Suprapubic skin (tissue), 4 donors: ENCODE data around the gene PLOD3. TPM values are rescaled to one million over a fixed set of nuclear protein-coding genes. Genes with fewer than 3 reads are reported as not detected.

Experiments used
- DNase-seq, 2 donors: peaks; one replicate each; pipeline ENCODE4 v3.0.0-alpha.2; 2019; ENCODE audit warnings: low spot score in 2 of 2
- H3K27ac ChIP-seq: fragments of 200-600 bp; sonication (generic); one replicate; pipeline ENCODE4 v1.5.1; 2019
- H3K27me3 ChIP-seq: fragments of 200-600 bp; sonication (generic); one replicate; pipeline ENCODE4 v1.5.1; 2019
- H3K36me3 ChIP-seq: fragments of 200-600 bp; sonication (generic); one replicate; pipeline ENCODE4 v1.5.1; 2019
- H3K4me1 ChIP-seq: fragments of 200-600 bp; sonication (generic); one replicate; pipeline ENCODE4 v1.5.1; 2019
- H3K4me3 ChIP-seq: fragments of 200-600 bp; sonication (generic); one replicate; pipeline ENCODE4 v1.5.1; 2019; ENCODE audit warnings: mild to moderate bottlenecking
- H3K9me3 ChIP-seq: fragments of 200-600 bp; sonication (generic); one replicate; pipeline ENCODE4 v1.5.1; 2019
- EP300 ChIP-seq: sonication (generic); formaldehyde crosslinking; IDR thresholded peaks from one replicate; pipeline ENCODE4 v1.6.1; 2017; ENCODE audit warnings: antibody characterized with exemption
- POLR2A ChIP-seq, 2 donors: fragments of 450-650 bp; IDR thresholded peaks; one replicate each; pipeline ENCODE4 v1.6.1; 2017; ENCODE audit warnings: antibody characterized with exemption in 2 of 2, mild to moderate bottlenecking in 2 of 2, moderate library complexity in 2 of 2
- POLR2AphosphoS5 ChIP-seq, 3 donors: sonication (generic); formaldehyde crosslinking; IDR thresholded peaks; one replicate each; pipeline ENCODE4 v1.6.1; 2017; ENCODE audit warnings: antibody characterized with exemption in 3 of 3
- WGBS: methylation state at CpG from one replicate; pipeline ENCODE4 v1.1.5; 2018; 5-methylcytosine and 5-hydroxymethylcytosine counted together
- total RNA-seq, 4 donors: library from RNA; depleted of rRNA; stranded (reverse); fragments of >200 nt; gene quantifications; one replicate each; pipeline ENCODE4 v1.1.0, GENCODE V29; 2016
- TF ChIP-seq, protein P1 (sequence below), 2 donors: fragments of 200-600 bp in 1 of 2; fragments of 450-650 bp in 1 of 2; sonication (generic) in 1 of 2; IDR thresholded peaks; one replicate each; pipeline ENCODE4 v1.5.1; 2016 to 2019; ENCODE audit warnings: antibody characterized with exemption in 2 of 2, mild to moderate bottlenecking in 1 of 2, moderate library complexity in 1 of 2

PLOD3 gene
- total RNA-seq, 4 donors from 2014 or later, result 15.7 to 30.4 (median 22.7) TPM

DNA sequence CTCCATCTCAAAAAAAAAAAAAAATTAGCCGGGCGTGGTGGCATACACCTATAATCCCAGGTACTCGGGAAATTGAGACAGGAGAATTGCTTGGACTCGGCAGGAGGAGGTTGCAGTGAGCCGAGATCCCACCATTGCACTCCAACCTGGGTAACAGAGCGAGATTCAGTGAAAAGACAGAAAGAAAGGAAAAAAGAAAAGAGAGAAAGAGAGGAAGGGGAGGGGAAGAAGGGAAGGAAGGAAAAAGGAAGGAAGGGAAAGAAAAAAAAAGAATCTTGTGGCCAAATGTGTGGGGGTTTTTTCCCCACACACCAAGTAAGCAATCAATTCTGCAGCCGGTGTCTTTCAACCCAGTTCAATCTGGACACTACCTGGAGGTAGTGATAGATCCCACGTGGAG lies 28.3 kb downstream of the PLOD3 start:
- Histone ChIP-seq H3K27ac (no peak overlapping the region), H3K4me1 (no peaks in the 10 kb centered on the region), H3K4me3 (no peak overlapping the region), H3K27me3 (peaks cover 9% of the 10 kb centered on the region), H3K36me3 (no peaks in the 10 kb centered on the region), H3K9me3 (no peaks in the 10 kb centered on the region)
- 80% methylated on average over 8 of the region's 8 CpGs for WGBS
- DNase-seq, result no peak
- no peak for TF ChIP-seq POLR2A (IDR thresholded peaks at IDR 0.05)
- TF ChIP-seq, protein P1, sequence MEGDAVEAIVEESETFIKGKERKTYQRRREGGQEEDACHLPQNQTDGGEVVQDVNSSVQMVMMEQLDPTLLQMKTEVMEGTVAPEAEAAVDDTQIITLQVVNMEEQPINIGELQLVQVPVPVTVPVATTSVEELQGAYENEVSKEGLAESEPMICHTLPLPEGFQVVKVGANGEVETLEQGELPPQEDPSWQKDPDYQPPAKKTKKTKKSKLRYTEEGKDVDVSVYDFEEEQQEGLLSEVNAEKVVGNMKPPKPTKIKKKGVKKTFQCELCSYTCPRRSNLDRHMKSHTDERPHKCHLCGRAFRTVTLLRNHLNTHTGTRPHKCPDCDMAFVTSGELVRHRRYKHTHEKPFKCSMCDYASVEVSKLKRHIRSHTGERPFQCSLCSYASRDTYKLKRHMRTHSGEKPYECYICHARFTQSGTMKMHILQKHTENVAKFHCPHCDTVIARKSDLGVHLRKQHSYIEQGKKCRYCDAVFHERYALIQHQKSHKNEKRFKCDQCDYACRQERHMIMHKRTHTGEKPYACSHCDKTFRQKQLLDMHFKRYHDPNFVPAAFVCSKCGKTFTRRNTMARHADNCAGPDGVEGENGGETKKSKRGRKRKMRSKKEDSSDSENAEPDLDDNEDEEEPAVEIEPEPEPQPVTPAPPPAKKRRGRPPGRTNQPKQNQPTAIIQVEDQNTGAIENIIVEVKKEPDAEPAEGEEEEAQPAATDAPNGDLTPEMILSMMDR (IDR thresholded peaks at IDR 0.05), result no peak

DNA sequence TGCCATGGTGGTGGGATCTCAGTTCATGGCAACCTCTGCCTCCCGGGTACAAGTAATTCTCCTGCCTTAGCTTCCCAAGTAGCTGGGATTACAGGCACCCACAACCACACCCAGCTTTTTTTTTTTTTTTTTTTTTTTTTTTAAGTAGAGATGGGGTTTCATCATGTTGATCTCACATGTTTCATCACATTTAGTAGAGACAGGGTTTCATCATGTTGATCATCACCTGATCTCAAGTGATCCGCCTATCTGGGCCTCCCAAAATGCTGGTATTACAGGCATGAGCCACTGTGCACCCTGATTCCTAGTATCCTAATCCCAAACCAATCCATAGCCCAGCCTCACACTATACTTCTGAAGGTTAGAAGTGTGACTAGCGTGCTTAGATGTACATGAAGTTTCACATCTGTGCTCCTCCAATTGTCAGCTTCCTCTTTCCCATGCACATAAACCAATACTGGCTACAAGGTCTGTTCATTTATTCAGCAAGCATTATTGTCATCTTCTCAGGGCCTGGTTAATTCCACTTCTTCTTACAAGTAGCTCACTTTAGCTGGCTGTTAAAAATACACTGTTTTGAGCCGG lies 30.4 kb downstream of the PLOD3 start:
- no peaks in the 10 kb centered on the region for H3K4me1 ChIP-seq
- no peaks in the 10 kb centered on the region for H3K36me3 ChIP-seq
- H3K4me3 ChIP-seq, result no peak overlapping the region
- TF ChIP-seq POLR2A (IDR thresholded peaks at IDR 0.05), result no peak
- TF ChIP-seq, protein P1 (IDR thresholded peaks at IDR 0.05), result no peak
- no peak for TF ChIP-seq EP300
- TF ChIP-seq POLR2AphosphoS5 (IDR thresholded peaks at IDR 0.05), result no peak
- H3K27ac ChIP-seq, result no peak overlapping the region
- DNase-seq, result no peak
- H3K27me3 ChIP-seq, result peaks cover 21% of the 10 kb centered on the region
- no peaks in the 10 kb centered on the region for H3K9me3 ChIP-seq
- WGBS, result 86% methylated on average over 4 of the region's 4 CpGs

DNA sequence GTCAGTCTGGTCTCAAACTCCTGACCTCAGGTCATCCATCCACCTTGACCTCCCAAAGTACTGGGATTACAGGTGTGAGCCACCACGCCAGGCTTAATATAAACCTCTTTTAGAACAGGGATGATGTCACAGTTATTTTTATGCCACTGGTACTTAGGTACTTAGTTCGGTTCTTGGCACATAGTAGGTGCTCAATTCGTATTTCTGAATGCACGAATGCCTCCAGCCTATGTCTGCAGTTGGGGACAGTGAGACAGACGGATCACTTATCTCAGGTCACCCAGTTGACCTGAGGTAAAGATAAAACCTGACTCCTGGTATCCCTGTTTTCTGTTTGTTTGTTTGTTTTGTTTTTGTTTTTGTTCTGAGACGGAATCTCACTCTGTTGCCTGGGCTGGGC lies 31.2 kb downstream of the PLOD3 start:
- H3K4me3 ChIP-seq, result no peak overlapping the region
- 66% methylated on average over 6 of the region's 6 CpGs for WGBS
- peaks cover 29% of the 10 kb centered on the region for H3K27me3 ChIP-seq
- no peak overlapping the region for H3K27ac ChIP-seq
- H3K4me1 ChIP-seq, result no peaks in the 10 kb centered on the region
- no peaks in the 10 kb centered on the region for H3K9me3 ChIP-seq
- no peaks in the 10 kb centered on the region for H3K36me3 ChIP-seq
- DNase-seq, result no peak
- TF ChIP-seq POLR2A (IDR thresholded peaks at IDR 0.05) (no peak), EP300 (no peak), POLR2AphosphoS5 (IDR thresholded peaks at IDR 0.05) (no peak)
- TF ChIP-seq, protein P1 (IDR thresholded peaks at IDR 0.05), result no peak

DNA sequence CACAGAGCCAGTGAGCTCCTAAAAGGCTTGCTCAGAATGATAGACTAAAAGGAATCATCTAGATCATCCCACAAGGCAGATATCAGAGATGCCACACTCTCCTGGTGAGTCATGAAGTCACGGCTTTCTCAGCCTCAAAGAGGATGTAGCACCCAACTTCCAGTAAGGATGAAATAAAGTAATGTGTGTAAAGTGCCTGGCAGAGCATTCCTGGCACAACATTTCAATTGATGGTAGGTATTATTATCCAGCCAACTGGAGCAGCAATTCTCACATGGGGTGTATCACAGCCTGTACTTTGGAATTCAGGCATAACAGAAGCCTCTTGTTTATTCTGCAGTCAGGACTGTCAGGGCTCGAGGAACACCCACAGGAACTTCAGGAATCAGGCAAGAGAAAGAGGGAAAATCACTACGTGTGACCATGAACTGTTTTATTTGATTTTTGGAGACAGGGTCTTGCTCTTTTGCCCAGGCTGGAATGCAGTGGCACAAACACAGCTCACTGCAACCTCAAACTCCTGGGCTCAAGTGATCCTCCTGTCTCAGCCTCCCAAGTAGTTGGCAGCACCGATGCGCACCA lies 32.0 kb downstream of the PLOD3 start:
- 57% methylated on average over 5 of the region's 5 CpGs for WGBS
- Histone ChIP-seq H3K36me3 (no peaks in the 10 kb centered on the region), H3K27ac (no peak overlapping the region), H3K4me3 (no peak overlapping the region), H3K9me3 (no peaks in the 10 kb centered on the region), H3K27me3 (peaks cover 37% of the 10 kb centered on the region), H3K4me1 (peaks cover 2% of the 10 kb centered on the region)
- no peak for DNase-seq
- TF ChIP-seq EP300 (no peak), POLR2A (IDR thresholded peaks at IDR 0.05) (no peak), POLR2AphosphoS5 (IDR thresholded peaks at IDR 0.05) (no peak)
- TF ChIP-seq, protein P1 (IDR thresholded peaks at IDR 0.05), result no peak

DNA sequence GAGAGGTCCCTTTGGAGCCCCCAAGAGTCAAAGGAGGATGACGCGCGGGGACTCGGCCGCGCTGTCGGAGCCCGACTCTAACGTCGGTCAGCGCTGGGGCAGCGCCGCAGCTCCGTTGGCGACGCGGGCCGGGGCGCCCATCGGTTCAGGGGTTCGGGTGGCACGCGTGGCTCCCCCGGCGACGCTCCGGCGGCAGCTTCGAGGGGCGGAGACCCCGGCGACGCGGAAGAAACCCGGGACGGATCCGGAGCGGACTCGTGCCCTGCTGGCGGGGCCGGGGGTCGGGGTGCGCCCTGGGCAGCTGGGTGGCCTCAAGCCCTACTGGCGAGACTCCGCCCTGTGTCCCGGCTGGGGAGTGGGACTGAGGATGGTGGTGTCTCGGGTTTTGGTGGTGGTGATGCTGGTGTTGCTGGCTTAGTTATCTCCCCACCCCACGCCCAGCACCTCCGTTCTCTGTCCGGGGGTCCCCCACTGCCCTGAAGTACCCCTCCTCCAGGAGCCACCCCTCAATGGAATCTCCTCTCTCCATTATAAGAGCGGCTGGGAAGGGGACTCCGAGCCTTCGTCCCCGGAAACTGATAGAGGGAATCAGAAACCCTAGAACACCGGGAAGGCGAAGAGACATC lies 37.1 kb downstream of the PLOD3 start, which contains the start of gene NAT16:
Gene NAT16, minus strand, starts transcription at position 164 of the 626 bp plus-strand sequence. CDS start 5,486 bp downstream, outside the sequence.
- no peak within 1 kb of the TSS for H3K4me3 ChIP-seq
- WGBS, result 10% methylated on average over 24 of the region's 56 CpGs
- TF ChIP-seq POLR2A (IDR thresholded peaks at IDR 0.05) (no peak), POLR2AphosphoS5 (IDR thresholded peaks at IDR 0.05) (no peak), EP300 (no peak)
- TF ChIP-seq, protein P1 (IDR thresholded peaks at IDR 0.05), result no peak
- no peak for DNase-seq
- H3K36me3 ChIP-seq, result no peaks in the 10 kb centered on the region
- H3K27ac ChIP-seq, result no peak within 1 kb of the TSS
- peaks cover 18% of the 10 kb centered on the region for H3K4me1 ChIP-seq
- H3K9me3 ChIP-seq, result no peaks in the 10 kb centered on the region
- H3K27me3 ChIP-seq, result peaks cover 85% of the 10 kb centered on the region
